Activated T-cell treated with anti-CD3 and anti-CD28 coated beads for 48 hours (primary cell): ENCODE data around the gene C16orf89.
"Not testable (repeated sequence)": the region's sequence is repeated elsewhere in the genome, so short reads cannot be mapped to it uniquely, and the experiment has no call there.

Experiments used
- DNase-seq: peaks from one replicate; pipeline ENCODE4 v3.0.0-alpha.2; 2020; ENCODE audit warnings: low read depth

C16orf89 gene

GRCh38 chr16:5084802-5085201 is 19.0 kb upstream of the C16orf89 start:
- peak; percentile 47 for DNase-seq

- DNase-seq = not testable (repeated sequence)
These were observed 18.5 kb upstream of the C16orf89 start for GRCh38 chr16:5084099-5084731.

DNA sequence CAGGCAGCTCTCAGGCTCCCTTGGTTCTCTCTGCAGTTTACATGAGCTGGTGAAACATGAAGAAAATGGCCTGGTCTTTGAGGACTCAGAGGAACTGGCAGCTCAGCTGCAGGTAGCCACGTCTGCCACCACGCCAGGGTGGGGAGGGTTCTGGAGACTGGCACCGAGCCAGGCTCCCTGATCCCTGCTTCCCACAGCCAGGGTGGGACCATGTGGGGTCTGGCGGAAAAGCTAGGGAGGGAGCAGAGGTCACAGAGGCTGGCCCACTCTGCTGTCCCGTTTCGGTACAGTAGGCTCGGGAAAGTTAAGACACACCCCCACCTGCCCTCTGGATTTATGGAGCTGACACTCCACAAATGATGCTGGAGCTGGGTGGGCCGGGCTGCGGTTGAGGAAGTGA is 17.9 kb upstream of the C16orf89 start:
- DNase-seq = not testable (repeated sequence)

DNA sequence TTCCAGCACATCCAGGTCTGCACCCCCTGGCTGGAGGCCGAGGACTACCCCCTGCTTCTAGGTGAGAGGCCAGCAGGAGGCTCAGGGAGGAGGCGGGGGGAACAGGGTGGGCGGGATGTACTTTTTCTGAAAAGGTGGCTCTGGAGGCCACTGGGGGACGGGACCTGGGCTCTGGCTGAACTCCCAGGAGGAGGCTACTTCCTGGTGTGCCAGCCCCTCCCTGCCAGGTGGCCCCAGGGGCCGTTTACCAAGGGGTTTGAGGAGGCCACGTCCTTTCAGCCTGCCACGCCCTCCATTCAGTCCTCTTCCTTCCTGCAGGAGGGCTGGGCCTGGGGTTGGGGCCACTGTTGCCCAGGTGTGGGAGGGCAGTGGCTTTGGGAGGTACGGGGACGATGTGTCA is 15.2 kb upstream of the C16orf89 start:
- not testable (repeated sequence) for DNase-seq

GRCh38 chr16:5080461-5080860 is 14.7 kb upstream of the C16orf89 start:
- DNase-seq = not testable (repeated sequence)

DNA sequence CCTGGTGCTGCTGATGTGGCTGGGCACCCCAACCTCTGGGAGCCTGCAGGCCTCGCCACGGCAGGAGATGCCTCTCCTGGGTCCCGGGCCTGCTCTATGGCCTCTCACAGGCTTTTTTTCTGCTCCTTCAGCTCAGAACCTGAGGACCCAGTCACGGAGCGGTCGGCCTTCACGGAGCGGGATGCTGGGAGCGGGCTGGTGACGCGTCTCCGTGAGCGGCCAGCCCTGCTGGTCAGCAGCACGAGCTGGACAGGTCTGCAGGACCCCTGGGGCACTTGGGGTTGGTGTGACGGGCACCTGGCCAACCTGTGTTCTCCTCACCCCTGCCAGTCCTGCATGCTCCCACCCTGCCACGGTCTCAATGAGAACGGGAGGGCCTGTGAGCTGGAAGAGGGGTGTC is 12.9 kb upstream of the C16orf89 start:
- no peak for DNase-seq

DNA sequence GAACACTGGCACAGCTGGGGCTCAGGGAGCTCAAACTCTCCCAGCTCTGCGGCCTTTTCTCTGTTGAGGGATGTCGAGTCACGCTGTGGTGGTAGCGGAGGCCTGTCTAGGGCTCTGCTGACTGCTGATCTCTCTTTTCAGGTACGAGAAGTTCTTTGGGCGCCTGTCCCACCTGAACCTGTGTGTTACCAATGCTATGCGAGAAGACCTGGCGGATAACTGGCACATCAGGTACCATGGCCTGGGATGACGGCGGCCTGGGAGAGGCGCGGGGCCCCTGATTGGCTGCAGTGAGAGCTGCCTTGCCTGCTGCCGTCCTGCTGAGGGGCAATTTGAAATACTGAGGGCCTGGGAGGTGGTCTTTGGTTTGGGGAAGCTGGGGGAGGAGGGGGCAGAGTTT is 11.5 kb upstream of the C16orf89 start:
- DNase-seq = no peak

DNA sequence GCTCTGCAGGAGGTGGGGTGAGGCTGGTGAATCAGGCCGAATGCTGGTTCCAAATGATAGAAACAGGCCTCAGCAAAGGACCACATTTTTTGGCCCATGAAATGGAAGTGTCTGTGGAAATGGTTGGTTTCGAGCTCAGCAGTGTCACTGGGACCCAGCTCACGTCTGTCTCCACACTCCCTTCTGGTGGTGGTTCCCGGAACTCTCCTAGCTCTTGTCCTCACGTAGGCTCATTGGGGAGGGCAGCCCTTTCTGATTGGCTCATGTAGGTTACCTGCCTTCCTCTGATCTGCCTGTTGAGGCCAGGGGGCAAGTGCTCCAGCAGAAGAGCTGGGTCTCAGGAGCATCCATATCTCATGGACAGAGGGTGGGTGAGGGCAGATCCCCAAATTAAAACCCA is 9.9 kb upstream of the C16orf89 start:
- no peak for DNase-seq

GRCh38 chr16:5073771-5074170 is 8.0 kb upstream of the C16orf89 start:
- DNase-seq = not testable (repeated sequence)

- DNase-seq = no peak
These were observed 7.5 kb upstream of the C16orf89 start for GRCh38 chr16:5073279-5073629.

- no peak for DNase-seq
These were observed 6.8 kb upstream of the C16orf89 start for GRCh38 chr16:5072334-5073278.

DNA sequence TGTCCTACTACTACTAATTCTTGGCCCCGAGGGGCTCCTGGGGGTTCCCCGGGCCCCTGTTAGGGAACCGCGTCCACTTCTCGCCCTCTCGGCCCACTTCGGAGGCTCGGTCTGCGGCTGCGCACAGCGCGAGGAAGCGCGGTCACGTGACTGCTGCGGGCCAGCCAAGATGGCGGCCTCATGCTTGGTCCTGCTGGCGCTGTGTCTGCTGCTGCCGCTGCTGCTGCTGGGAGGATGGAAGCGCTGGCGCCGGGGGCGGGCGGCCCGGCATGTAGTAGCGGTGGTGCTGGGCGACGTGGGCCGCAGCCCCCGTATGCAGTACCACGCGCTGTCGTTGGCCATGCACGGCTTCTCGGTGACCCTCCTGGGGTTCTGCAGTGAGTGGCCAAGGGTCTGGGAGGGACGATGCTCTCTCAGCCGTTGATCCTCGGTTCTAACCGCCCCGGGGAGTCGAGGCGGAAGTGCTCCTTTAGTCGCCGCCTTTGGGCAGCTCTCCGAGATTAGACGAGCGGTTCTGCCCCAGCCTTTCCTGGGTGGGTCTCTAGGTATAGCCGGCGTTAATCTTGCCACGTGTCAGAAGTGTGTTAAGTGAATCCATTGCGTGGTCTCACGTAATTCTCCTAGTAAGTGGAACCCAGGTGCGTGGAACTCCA is 6.1 kb upstream of the C16orf89 start, which contains the start of gene ALG1:
TSS of gene ALG1 (plus strand) at position 163 of the 653 bp plus-strand sequence. CDS start at position 170, 7 bp downstream.
- DNase-seq = peak; percentile 87

DNA sequence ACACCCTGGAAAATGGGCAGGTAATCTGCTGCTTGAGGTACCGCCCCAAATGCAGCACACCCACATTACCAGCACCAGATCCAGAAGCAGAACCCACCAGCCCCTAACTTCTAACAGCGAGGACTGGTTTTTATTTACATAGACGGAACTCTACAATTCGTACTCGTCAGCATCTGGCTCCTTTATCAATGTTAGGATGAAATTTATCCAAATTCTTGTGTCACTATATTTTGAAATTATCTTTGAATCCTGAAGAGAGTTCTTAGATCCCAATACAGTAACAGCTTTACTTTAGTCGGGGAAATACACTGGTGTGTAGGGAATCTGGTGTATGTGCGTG is 5.6 kb upstream of the C16orf89 start:
- DNase-seq = no peak

DNA sequence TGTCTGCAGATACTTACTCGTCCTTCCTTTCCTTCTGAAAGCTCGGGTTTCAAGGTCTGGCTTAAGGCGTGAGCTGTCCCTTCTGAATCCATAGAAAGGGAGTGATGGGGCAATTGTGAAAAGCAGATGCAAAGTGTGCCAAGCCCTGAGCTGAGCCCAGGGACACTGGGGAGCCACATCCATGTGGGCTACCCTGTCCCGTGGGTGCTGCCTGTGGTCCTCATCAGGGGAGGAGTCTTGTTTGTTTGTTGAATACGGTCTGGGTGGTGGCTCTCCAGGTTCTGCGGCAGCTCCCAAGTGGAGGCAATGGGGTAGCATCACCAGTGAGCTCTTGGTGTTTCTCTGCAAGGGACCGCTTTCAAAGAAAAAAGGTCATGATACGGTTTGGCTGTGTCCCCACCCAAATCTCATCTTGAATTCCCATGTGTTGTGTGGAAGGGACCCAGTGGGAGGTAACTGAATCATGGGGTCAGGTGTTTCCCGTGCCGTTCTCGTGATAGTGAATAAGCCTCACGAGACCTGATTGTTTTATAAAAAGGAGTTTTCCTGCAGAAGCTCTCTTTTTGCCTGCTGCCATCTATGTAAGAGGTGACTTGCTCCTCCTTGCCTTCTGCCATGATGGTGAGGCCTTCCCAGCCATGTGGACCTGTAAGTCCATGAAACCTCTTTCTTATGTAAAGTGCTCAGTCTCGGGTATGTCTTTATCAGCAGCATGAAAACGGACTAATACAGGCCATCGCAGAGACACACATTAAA is 4.9 kb upstream of the C16orf89 start:
- DNase-seq = no peak

- DNase-seq = no peak
These were observed 4.1 kb upstream of the C16orf89 start for GRCh38 chr16:5069854-5070253.

DNA sequence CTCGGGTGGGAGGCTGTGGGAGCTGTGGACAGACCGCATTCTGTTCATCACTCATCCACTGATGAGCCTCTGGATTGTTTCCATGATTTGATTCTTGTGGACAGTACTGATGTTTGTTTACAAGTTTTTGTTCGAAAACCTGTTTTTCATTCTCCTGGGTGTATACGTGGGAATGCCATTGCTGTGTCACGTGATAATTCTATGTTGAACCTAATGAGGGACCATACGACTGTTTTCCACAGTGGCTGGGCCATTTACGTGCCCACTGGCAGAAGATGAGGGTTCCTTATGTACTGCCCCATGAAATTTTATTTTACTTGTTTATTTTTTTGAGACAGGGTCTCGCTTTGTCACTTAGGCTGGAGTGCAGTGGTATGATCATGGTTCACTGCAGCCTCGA is 3.3 kb upstream of the C16orf89 start:
- DNase-seq = no peak

- no peak for DNase-seq
These were observed 755 bp upstream of the C16orf89 start for GRCh38 chr16:5066511-5066910.

- no peak for DNase-seq
These were observed 430 bp downstream of the C16orf89 start for GRCh38 chr16:5065326-5065725.

GRCh38 chr16:5064915-5065314 is 841 bp downstream of the C16orf89 start:
- no peak for DNase-seq

GRCh38 chr16:5062790-5063765 is 2.7 kb downstream of the C16orf89 start:
- DNase-seq = no peak

GRCh38 chr16:5062051-5062450 is 3.7 kb downstream of the C16orf89 start:
- DNase-seq = no peak
